ENCODE data around the gene OR5A1.

DNA sequence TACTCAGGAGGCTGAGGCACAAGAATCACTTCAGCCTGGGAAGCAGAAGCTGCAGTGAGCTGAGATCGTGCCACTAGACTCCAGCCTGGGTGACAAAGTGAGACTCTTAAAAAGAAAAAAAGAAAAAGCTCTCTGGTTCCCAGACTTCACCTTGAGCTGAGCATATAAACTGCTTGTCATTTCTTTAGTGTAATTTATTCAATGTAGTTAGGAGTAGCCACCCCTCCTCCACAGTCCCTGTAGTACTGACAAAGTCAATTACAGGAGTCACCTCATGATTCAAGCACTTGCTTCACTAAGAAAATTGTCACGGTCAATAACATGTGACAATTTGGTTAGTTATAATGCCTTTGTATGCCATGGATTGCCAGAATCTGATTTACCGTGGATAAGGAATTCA, 44.1 kb downstream of the OR5A1 start:
- TF ChIP-seq, protein P1, sequence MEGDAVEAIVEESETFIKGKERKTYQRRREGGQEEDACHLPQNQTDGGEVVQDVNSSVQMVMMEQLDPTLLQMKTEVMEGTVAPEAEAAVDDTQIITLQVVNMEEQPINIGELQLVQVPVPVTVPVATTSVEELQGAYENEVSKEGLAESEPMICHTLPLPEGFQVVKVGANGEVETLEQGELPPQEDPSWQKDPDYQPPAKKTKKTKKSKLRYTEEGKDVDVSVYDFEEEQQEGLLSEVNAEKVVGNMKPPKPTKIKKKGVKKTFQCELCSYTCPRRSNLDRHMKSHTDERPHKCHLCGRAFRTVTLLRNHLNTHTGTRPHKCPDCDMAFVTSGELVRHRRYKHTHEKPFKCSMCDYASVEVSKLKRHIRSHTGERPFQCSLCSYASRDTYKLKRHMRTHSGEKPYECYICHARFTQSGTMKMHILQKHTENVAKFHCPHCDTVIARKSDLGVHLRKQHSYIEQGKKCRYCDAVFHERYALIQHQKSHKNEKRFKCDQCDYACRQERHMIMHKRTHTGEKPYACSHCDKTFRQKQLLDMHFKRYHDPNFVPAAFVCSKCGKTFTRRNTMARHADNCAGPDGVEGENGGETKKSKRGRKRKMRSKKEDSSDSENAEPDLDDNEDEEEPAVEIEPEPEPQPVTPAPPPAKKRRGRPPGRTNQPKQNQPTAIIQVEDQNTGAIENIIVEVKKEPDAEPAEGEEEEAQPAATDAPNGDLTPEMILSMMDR (conservative IDR thresholded peaks at IDR 0.05): no peak
- no peak for TF ChIP-seq EZH2 (IDR thresholded peaks at IDR 0.05; ENCODE audit: low read depth)
